NCI-H1105 (cell line): ENCODE results near the gene MRPL21.
"Not testable (repeated sequence)": the region's sequence is repeated elsewhere in the genome, so short reads cannot be mapped to it uniquely, and the experiment has no call there.

Experiments
- DNase-seq: peaks from one replicate; lab custom pipeline; 2025; lab: John Stamatoyannopoulos, UW

MRPL21 gene

DNA sequence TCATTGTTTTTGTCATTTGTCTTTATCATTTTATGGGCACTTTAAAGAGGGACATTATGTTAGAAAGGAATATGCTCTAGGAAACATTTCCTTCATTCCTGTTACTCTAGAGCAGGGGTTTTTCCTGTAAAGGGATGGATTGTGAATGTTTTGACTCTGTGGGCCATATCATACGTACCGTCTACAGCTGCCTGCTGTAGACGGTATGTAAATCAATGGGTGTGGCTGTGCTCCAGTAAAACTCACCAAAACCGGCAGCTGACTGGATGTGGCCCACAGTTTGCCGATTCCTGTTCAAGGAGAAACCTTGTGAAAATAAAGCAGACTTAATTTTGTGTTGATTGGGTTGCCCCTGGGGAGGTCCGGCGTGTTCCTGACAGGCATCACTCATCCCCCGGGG, 7.3 kb upstream of the MRPL21 start:
- no peak for DNase-seq

- no peak for DNase-seq
These were observed 4.6 kb upstream of the MRPL21 start for GRCh38 chr11:68908273-68908672.

GRCh38 chr11:68905421-68906360, 2.1 kb upstream of the MRPL21 start:
- no peak for DNase-seq

DNA sequence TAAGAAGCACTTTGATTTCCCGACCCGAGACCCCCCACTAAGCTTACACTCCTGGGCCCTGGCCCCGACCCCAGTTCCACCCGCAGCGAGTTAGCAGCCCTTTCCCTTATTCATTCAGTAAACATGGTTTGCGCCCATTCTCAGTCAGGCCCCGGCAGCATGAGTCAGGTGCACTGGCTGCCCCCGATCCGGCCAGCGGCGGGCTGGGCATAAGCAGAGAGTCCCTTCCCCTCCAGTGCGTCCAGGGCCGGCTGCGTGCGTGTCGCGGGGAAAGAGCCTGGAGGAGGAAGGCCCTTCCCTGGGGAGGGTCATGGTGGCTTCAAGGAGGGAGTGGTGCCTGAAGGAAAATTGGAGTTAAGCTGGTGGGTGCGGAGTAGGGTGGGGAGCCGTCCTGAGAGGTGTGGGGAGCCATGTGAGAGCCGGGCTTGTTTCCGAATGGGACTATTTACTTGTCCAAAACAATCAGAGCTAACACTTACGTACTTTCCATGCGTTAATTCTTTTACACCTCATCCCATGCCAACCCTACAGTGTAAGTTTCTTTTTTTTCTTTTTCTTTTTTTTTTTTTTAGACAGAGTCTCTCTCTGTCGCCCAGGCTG, 716 bp upstream of the MRPL21 start:
- DNase-seq: no peak

- no peak for DNase-seq
These were observed 2.7 kb downstream of the MRPL21 start for GRCh38 chr11:68900835-68901381.

DNA sequence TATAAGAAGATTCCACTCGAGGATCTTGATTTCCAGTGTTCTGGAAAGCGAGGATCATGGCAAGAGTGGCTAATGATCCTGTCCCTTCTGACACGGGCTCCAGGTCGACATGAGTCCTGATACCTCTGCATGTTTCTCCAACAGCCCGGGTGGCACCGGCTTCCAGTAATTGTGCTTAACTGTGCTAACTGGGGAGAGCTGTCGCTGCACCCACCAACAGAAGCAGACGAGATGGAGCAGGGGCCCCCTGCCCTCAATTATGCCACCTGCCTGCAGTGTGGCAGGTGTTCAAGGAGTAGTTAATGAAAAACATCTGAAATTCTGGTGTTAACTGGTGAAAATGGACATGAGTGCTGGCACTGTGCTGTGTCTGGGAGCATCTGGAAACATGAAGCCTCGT, 6.2 kb downstream of the MRPL21 start:
- DNase-seq: no peak

GRCh38 chr11:68896171-68896959, 7.3 kb downstream of the MRPL21 start:
- no peak for DNase-seq

- no peak for DNase-seq
These were observed 10.3 kb downstream of the MRPL21 start for GRCh38 chr11:68893282-68893681.

DNA sequence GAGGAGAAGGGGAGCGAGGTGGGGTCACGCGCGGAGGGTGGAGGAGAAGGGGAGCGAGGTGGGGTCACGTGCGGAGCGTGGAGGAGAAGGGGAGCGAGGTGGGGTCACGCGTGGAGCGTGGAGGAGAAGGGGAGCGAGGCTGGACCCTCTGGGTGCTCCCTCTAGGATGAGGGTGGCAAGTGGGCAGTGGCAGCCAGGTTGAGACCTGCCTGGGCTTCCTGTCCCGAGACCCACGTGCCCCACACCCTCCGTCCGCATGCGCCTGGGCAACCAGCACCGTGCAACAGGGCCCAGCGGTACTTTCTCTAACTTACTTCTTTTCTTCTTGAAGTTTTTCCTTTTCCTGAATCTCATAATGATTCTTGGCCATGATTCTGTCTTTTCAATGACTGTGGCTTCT, 11.1 kb downstream of the MRPL21 start:
- DNase-seq: no peak

DNA sequence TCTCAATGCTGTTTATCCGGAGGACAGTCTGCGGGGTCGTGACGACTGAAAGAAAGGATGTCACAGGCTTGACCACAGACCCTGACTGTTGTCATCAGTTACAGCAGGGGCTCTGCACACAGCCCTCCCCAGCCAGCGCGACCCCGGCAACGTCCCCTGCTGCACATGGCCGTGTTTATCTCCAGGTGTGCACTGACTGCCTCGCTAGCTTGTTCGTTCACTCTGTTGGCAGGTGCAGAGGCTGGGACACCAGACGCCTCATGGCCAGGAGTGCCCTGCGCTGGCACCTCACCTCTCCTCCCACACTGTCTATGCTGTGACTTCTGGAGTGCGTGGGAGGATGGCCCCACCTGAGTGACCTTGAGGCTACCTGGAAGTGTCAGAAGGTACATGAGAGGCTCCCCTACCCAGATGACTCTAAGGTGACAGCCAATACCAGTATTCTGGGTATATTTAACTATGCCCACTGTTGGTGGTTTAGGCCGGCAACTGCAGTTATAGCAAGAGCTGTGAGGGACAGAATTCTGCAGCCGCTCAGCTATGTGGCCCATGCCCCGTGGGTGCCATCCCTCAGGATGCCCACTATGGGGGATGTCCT, 12.2 kb downstream of the MRPL21 start:
- DNase-seq: no peak

- no peak for DNase-seq
These were observed 13.0 kb downstream of the MRPL21 start for GRCh38 chr11:68890490-68891231.

- no peak for DNase-seq
These were observed 13.6 kb downstream of the MRPL21 start for GRCh38 chr11:68889948-68890446.

GRCh38 chr11:68884827-68885226, 18.8 kb downstream of the MRPL21 start:
- not testable (repeated sequence) for DNase-seq

DNA sequence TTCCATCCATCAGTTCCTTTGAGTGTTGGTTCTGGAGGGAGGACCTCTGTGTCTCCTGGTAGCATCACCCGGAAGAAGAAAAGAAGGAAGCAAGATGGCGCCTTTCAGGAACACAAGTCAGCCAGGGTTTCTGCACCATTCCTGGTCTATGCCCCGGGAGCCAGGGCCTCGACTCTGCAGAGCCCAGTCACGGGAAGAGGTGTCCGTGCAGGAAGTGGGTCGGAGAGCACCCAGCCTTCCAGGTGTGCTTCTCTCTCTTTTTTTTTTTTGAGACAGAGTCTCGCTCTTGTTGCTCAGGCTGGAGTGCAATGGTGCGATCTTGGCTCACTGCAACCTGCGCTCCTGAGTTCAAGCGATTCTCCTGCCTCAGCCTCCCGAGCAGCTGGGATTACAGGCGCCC, 21.2 kb downstream of the MRPL21 start:
- no peak for DNase-seq

DNA sequence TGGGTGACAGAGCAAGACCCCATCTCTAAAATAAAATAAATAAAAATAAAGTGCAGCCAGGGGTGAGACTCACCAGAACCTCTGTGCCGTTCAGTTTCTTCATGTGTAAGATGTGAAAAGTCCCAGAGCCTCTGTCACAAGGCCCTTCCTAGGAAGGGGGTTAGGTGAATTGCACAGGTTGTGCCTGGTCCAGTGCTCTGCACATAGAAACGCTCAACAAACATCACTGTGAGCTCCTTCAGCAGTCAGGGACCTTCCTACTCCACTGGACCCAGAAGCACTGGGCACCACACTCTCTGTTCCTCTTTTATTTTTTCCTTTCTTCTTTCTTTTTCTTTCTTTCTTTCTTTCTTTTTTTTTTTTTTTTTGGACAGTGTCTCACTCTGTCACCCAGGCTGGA, 22.3 kb downstream of the MRPL21 start:
- no peak for DNase-seq

- no peak for DNase-seq
These were observed 22.8 kb downstream of the MRPL21 start for GRCh38 chr11:68880851-68881250.

- no peak for DNase-seq
These were observed 25.6 kb downstream of the MRPL21 start for GRCh38 chr11:68878022-68878421.

DNA sequence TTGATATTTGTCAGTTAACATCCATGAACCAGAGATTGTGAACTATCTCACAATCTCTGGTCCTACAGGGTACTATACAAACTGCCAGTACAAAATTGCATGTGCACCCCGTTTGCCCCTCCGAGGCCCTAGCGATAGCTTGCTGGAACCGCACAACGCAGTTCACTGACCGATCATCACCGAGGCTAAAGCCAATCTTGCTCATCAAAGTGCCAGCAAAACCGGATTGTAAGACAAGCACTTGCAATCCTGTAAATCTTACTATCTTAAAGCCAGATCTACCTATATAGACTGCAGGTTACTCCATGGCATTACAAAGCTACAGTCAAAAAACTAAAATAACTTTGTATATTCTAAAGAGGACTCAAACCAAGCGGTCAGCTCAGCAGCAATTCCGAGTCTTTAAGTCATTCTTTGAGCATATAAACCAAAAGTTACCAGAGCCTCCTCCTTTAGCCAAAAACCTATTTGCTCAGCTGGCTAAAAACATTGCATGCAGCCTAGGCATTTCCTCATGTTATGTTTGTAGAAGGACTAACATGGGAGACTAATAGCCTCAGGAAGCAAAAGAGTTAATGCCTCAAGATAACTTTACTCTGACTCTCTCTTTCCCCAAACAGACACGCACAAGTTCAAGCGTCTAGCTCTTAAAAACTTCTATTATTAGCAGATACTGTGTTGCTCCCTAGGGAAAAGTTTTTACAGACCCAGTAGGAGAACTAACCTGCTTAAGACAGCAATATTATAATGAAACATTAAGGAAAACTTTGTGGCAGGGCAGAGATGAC, 31.2 kb downstream of the MRPL21 start:
- no peak for DNase-seq

DNA sequence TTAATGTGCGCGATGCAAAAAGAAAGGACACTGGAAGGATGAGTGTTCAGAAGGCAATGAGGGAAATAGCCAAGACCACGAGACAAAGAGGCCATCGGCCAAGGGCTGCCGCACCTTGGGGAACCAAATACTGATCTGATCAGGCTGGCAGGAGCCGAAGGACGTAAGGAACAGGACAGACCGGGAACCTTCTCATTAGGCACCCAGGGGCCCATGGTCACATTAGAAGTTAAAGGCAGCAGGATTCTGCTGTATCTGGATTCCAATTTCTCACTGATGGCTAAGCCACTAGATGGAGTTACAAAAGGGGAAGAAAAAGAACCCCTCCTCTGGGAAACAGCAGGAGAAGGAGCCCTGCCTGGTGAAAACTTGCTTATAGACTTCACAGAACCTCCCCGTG, 33.2 kb downstream of the MRPL21 start:
- no peak for DNase-seq

DNA sequence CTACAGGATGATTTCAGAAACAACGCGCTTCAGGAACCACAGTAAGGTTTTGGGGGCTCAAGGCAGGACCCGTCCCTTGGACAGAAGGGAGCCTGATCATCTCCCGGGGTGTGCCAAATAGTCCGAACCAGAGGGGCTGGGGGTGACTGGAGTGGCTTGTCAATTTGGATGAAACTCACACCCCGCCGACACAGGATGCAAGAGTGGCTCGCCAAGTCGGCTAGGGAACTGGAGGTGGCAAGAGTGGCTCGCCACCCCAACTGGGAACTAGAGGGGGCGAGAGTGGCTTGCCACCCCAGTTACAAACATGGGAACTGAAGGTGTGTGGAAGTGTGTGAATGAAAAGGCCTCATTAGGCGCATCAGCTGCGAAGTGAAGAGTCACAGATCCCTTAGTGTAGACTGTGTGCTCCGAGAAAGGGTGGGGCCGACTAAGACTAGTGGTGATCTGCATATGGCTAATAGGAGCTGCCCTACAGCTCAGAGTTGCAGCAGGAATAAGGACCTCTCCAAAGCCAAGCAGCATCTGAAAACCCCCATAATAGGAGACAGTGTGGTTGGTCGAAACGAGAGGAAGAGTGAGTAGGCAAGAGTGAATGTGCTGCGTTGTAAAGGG, 35.3 kb downstream of the MRPL21 start:
- no peak for DNase-seq
